COLO829 (cell line): Measurements from ENCODE around the gene PIGBOS1.
"Not testable (repeated sequence)": the region's sequence is repeated elsewhere in the genome, so short reads cannot be mapped to it uniquely, and the experiment has no call there.

Source experiments
- DNase-seq: peaks from one replicate; pipeline ENCODE4 v3.0.0; 2012; ENCODE audit warnings: low spot score

Gene PIGBOS1, protein sequence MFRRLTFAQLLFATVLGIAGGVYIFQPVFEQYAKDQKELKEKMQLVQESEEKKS

DNA sequence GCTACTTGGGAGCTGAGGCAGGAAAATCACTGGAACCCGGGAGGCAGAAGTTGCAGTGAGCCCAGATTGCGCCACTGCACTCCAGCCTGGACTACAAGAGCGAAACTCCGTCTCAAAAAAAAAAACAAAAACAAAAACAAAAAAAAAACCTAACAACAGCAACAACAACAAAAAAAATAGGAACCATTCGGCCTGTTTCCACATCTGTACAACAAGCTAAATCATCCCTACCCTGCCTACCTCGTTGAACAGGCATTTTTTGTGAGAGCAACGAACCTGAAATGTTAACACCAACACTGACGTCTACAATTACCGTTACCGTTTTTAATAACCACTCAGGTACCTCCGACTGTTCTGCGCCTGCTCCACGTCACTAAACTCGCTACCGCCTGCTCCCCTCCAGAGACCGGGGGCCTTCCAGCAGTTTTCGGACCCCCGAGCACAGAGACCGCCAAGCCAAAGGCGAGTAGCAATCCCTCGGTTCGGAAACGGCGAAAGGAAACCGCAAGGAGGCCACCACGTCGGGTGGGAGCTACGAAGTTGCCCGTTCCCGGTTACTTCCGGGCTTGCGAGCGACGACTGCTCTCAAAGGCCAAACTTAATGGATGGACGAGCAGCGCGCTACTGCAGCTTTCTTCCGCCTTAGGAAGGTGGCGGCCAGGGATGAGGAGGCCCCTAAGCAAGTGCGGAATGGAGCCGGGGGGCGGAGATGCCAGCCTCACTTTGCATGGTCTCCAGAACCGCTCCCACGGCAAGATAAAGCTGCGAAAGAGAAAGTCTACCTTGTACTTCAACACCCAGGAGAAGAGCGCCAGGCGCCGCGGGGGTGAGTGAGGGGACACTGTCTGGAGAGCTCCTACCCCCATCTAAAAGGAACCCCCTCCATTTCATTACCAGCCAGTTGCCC, at the start of gene PIGBOS1, which contains the start of gene PIGB:
TSS of gene PIGBOS1 (minus strand) at position 536 of the 907 bp plus-strand sequence. CDS start 1,331 bp downstream, outside the sequence.
TSS of gene PIGB (plus strand) at position 635 of the 907 bp plus-strand sequence. CDS start at position 664, 29 bp downstream.
- DNase-seq, result peak; percentile 60

DNA sequence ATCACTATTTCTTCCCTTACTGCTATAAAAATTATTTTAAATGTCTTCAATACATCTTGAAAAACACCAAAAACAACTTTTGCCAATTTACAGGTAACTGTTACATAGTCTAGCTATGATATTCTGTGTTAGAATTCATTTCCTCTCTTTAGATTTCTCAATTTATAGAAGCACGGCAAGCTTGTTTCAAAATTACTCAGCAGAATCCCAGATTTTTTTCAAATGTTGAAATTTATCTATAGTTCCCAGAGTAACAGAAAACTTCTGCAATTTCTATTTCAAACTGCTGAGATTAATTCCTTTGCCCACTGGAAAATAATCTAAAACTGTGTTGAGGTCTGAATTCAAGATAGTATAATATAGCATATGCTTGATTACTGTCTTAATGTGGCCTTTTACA, 48.1 kb upstream of the PIGBOS1 start:
- no peak for DNase-seq

DNA sequence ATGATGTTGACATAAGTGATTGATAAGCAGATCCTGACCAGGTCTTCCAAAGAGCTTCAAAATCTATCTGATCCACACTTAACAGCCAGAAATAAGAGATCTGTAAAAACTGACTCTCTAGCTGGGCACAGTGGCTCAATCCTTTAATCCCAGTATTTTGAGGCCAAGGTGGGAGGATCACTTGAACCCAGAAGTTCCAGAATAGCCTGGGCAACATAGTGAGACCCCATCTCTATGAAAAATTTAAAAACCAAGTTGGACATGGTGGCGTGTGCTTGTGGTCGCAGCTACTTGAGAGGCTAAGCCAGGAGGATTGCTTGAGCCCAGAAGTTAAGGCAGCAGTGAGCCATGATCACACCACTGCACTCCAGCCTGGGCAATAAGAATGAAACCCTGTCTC, 43.7 kb upstream of the PIGBOS1 start:
- DNase-seq, result no peak

DNA sequence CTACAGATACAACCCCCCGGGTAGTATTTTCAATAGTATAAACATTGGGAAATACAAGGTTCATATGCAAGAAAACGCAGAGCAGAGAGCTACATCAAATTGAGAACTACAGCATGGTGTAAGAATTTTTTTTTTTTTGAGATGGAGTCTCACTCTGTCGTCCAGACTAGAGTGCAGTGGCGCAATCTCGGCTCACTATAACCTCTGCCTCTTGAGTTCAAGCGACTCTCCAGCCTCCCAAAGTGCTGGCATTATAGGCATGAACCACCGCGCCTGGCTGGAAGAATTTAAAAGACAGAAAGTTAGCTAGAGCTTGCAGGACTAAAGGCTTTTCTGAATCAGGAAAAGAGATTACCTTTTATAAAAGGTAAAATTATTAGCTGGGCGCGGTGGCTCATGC, 42.1 kb upstream of the PIGBOS1 start:
- DNase-seq, result no peak

DNA sequence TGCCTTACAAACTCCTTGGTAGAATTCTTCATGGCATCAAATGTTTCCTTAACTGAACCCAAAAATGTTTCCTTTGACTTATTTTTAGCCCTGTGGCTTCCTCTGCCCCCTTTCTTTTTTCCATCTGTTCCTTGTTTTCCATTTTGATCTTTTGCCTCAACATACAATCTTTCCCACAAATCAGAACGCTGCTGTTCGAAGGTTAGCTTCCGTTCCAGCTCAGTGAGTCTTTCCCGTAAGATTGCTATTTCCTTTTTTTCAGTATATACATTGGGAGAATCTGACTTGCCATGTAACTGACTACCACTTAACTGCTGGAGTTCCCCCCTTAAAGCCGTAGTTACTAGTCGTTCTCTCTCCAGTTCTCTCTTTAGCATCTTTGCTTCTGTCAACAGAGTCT, 41.3 kb upstream of the PIGBOS1 start:
- DNase-seq, result no peak

DNA sequence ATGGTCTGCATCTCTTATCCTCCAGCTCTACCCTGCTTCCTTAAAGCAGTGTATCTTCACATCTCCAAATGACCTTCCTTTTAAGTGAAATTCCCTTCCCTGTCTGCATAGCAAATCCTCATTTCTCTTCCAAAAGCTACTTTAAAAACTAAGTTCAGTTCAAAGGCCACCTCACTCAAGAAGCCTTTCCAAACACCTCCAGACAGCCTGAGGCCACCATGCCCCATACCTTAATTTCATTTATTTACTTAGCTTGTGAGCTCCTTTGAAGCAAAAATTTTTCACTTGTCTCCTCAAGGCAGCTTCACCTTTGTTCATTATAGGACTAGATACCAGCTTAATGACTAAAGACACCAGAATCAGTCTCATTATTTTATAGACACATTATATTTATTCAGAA, 39.5 kb upstream of the PIGBOS1 start:
- no peak for DNase-seq

DNA sequence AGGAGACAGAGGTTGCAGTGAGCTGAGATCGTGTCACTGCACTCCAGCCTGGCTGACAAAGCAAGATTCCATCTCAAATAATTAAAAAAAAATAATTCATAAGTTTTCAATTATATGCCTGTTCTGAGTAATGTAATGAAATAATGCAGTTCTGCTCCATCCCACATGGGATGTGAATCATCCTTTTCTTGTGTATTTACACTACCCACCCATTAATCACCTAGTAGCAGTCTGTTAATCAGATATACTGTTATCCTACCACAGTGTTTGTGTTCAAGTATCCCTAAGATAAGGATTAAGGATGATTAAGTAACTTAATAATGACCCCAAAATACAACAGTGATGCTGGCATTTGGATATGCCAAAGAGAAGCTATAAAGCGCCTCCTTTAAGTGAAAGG, 38.9 kb upstream of the PIGBOS1 start:
- no peak for DNase-seq

DNA sequence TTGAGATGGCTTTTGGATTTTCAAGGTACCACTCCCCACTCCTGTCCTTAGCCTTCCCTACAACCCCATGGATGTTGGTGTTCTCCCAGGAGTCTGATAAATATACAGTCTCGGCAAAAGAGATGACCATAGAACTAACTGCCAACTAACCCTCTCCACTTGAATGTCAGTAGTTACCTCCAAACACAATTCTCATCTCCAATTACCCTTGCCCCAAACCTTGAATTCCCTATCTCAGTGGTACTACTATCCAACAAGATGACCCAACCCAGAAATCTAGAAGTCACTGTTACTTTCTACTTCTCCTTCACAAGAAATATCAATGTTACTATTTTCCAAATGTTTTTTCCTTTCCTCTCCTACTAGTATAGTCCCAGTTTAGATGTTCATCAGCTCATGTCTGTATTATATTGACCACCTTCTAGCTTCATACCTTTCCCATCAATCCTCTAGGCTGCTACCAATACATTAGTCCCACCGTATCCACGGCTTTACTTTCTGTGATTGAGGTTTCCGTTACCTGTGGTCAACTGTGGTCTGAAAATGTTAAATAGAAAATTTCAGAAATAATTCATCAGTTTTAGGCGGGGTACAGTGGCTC, 38.2 kb upstream of the PIGBOS1 start:
- no peak for DNase-seq

DNA sequence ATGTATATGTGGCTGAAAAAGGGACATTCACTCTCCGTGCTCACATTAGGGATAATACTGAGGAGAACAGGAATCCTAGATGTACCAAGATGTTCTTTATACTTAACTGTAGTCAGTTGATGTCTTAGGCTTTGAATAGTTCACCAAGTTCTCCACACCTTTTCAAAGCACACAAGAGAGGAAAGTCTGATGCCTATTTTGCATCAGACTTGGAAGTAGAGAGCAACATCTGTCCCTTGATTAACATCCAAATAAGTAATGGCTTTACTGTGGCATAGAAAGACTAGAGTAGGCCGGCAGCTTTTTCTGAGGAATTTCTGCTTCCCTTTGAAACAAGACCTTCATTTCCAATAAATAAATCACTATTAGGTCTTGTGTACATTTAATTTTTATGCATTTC, 34.1 kb upstream of the PIGBOS1 start:
- DNase-seq, result no peak

DNA sequence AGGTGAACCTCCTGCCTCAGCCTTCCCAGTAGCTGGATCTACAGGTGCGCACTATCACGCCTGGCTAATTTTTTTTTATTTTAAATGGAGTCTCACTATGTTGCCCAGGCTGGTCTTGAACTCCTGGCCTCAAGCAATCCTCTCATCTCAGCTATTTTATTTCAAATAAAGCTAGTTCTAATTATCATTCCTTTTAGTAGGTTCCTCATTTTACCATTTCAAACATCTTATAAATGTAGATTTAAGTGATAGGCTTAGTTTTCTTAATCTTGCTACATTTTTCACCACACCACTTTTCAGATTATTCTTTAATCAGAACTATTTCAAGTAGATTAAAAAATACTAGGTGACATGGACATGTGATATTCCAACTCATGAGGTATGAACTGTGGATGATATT, 30.4 kb upstream of the PIGBOS1 start:
- no peak for DNase-seq

DNA sequence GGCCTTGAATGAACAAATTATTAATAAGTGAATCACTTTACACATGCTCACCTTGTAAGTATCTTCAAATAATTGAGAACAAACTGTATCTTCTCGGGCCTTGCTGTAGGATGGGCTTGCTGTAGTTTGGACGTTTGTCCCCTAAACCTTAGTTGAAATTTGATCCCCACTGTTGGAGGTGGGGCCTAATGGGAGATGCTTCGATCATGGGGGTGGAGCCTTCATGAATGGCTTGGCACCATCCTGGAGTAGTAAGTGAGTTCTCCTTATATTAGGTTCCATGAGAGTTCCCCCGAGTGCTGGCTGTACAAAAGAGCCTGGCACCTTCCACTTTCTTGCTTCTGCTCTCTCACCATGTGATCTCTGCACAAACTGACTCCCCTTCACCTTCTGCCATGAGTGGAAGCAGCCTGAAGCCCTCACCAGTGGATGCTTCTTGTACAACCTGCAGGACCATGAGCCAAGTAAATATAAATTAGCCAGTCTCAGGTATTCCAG, 29.4 kb upstream of the PIGBOS1 start:
- DNase-seq, result no peak

DNA sequence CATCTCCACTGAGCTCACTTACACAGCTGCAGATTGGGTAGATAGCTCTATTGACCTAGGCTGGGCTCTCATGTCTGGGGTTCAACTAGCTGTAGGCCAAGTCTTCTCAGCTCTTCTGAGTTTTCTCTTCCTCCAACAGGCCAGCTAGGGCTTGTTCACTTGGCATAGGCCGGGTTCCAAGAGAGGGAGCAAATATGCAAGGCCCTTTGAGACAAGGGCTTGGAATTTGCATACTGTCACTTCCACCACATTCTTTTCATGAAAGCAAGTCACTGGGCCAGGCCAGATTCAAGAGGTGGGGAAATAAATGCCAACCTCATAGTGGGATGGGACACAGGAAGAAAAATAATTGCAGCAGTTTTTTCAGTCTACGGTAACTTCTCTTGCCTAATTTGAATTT, 25.3 kb upstream of the PIGBOS1 start:
- no peak for DNase-seq

DNA sequence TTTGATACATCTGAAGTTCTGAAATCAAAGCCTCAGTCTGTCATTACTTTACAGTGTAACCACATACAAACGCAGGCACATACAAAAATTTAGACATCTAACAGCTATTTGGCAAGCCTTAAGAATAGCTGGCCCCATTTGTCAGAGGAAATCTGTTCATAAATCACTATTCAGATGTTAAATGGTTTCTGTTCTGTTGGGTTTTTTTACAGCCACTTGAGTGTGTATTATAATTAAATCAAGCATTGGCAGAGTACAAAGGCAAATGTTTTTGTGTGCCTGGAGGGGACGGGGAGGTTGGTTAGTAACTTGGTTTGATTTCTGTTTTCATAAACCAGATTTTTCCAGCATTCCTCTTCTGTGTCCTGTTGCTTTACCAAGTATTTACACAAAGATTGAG, 24.2 kb upstream of the PIGBOS1 start:
- no peak for DNase-seq

DNA sequence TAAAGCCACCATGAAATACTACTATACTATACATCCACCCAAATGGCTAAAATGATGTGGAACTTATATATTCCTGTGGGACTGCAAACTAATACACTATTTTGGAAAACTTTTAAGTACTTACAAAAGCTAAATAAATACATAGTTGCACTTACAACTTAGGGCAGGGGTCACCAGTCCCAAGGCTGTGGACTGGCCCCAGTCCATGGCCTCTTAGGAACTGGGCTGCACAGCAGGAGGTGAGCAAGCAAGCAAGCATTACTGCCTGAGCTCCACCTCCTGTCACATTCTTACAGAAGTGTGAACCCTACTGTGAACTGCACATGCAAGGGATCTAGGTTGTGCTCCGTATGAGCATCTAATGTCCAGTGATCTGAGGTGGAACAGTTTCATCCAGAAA, 18.2 kb upstream of the PIGBOS1 start:
- no peak for DNase-seq

DNA sequence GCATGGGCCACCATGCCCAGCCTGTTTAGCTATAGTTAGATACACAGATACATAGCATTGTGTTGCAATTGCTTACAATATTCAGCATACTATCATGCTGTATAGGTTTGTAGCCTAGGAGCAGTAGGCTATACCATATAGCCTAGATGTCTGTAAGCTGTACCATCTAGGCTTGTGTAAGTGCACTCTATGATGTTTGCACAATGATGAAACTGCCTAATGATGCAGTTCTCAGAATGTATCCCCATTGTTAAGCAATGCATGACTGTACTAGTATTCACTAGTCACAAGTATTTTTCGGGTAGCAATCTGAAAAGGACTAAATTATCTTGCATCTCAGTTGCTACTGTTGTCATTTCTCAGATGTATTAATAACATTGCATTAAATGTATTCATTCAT, 16.1 kb upstream of the PIGBOS1 start:
- DNase-seq, result no peak

DNA sequence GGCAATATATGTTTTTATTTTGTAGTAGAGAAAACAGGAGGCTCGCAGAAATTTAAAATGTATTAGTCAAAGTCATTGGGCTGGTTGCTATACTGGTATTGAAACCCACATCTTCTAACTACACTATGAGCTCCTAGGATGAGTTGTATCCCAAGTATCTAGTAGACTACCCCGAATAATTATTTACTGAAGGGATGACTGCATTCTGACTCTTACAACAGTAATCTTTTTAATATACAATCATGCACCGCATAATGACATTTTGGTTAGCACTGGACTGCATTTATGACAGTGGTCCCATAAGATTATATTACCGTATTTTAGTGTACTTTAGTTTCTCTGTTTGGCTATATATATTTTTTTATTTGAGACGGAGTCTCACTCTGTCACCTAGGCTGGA, 15.4 kb upstream of the PIGBOS1 start:
- DNase-seq, result no peak

DNA sequence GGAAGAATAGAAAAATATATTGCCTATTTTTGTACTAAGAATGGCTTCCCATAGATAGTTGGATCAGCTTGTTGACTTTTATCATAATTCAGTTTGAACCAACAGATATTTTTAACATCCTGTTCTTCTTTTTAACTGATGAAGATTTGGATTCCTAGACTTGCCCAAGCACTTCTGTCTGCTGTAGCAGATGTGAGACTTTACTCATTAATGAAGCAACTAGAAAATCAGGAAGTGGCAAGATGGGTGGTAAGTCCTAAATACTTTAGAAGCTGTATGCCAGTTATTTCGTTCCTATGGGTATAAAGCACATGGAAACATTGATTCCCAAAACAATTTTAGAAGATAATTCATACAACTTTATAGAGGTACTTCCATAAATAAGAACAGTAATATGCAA, 8.5 kb upstream of the PIGBOS1 start:
- no peak for DNase-seq

DNA sequence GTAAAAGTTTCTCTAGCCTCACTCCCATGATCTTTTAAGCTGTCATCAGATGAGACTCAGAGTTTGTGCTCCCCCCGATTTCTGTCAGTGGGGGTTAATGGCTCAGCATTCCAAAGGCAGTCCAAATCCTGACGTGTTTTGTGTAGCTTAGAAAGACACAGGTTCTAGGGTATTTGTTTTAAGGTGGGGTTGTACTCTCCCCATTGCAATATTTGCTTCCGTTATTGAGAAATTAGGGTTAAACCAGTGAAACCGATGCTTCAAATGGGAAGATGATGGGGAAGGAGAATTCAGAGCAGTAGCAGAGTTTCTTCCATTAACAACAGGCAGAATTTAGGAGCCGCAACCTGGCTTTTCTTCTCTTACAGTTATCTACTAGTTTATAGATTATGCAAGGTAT, 3.5 kb upstream of the PIGBOS1 start:
- DNase-seq, result no peak

DNA sequence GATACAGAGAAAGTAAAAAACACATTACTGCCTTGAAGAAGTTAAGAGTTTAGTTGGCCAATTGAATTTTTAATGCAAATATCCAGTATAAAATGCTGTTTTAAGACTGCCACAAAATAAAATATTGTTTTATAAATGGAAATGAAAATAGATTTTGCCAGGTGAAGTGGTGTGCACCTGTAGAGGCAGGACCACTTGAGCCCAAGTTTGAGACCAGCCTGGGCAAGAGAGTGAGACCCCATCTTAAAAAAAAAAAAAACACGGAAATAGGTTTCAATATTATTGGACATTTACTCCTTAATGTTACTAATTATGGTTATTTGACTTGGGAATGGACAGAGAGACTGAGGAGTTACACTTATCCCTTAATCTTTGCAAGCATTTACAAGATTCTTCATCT, 2.0 kb upstream of the PIGBOS1 start:
- no peak for DNase-seq

DNA sequence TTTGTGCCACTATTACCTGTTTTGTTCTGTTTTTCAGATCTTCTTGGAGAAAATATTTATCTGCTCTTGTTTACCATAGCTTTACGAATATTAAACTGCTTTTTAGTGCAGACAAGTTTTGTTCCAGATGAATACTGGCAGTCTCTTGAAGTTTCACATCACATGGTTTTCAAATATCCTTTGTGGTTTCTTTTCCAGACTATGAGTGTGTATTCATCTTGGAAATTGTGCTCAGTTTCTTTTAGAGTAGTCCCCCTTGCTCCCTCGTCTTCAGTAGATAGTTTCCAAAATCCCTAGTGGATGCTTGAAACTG, 1.3 kb upstream of the PIGBOS1 start:
- DNase-seq, result no peak

DNA sequence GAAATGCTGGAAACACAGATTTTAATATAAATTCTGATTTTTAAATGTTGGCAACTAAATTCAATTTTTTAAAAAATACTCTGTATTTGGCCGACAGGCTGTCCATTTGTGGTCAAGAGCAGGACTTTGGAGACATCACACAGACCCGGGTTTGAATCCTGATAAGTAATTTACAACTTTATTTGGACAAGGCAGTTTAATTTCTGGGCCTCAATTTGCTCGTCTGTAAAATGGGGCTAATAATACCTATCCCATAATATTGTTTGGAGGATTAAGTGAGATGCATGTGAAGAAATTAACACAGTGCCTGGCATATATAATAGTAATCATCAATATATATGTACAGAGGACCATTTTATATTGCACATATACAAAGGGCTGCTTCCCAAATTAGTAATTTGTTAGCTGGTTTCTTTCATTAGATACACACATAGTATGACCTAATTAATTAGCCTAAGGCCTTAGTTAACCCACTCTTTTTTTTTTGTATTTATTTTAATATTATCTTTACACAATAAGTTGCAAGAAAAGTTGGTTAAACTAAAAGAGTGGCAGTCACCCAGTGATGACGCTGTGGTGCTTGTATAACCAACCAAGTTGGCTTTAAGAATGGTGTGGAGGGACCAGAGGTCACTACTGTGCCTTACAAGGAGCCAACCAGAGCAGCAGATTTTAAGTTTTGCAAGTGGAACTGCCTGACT, 764 bp upstream of the PIGBOS1 start:
- DNase-seq, result no peak

DNA sequence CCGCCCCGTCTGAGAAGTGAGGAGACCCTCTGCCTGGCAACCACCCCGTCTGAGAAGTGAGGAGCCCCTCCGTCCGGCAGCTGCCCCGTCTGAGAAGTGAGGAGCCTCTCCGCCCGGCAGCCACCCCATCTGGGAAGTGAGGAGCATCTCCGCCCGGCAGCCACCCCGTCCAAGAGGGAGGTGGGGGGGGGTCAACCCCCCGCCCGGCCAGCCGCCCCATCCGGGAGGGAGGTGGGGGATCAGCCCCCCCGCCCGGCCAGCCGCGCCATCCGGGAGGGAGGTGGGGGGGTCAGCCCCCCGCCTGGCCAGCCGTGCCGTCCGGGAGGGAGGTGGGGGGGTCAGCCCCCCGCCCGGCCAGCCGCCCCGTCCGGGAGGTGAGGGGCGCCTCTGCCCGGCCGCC, 16.1 kb downstream of the PIGBOS1 start:
- DNase-seq, result not testable (repeated sequence)

DNA sequence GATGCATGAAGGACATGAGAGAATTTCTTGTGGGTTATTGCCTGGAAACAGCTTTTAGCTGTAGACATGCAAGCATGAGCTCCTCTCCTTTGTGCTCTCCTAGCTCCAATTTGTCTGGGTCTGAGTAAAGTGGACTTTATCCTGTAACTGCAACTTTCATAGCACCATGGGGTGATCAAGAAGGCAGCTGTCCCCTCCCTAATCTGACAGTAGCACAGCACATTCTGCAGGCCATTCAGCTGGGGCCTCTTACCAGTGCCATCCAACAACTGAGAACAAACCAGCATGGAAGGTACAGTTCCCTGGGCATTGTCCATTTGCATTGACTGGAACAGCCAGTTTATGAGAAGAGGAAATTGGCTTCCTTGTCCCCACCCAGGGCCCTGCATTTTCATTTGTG, 21.6 kb downstream of the PIGBOS1 start:
- no peak for DNase-seq
